Activated naive CD4-positive, alpha-beta T cell treated with anti-CD3 and anti-CD28 coated beads, Interleukin-2, amount 50 U/mL, for 24 hours (primary cell): ENCODE data around the gene SYT7.

Experiments used
- H3K27ac Mint-ChIP-seq: one replicate; pipeline ENCODE4 v1.8.0; 2021; ENCODE audit warnings: mild to moderate bottlenecking, mixed read lengths
- H3K27me3 Mint-ChIP-seq: one replicate; pipeline ENCODE4 v1.8.0; 2021; ENCODE audit warnings: mixed read lengths
- H3K36me3 Mint-ChIP-seq: one replicate; pipeline ENCODE4 v1.8.0; 2021; ENCODE audit warnings: mixed read lengths
- H3K4me1 Mint-ChIP-seq: one replicate; pipeline ENCODE4 v1.8.0; 2021; ENCODE audit warnings: mixed read lengths
- H3K4me3 Mint-ChIP-seq: one replicate; pipeline ENCODE4 v1.8.0; 2021; ENCODE audit warnings: mild to moderate bottlenecking, mixed read lengths
- H3K9me3 Mint-ChIP-seq: one replicate; pipeline ENCODE4 v1.8.0; 2021; ENCODE audit warnings: mixed read lengths

SYT7 gene

GRCh38 chr11:61497876-61498275 is 83.0 kb downstream of the SYT7 start:
- H3K36me3 Mint-ChIP-seq: no peaks in the 10 kb centered on the region
- no peaks in the 10 kb centered on the region for H3K9me3 Mint-ChIP-seq
- H3K27me3 Mint-ChIP-seq: no peaks in the 10 kb centered on the region
- H3K4me1 Mint-ChIP-seq: no peaks in the 10 kb centered on the region
- H3K27ac Mint-ChIP-seq: no peak overlapping the region
- H3K4me3 Mint-ChIP-seq: no peak overlapping the region

GRCh38 chr11:61497473-61497872 is 83.4 kb downstream of the SYT7 start:
- H3K27ac Mint-ChIP-seq: no peak overlapping the region
- H3K4me3 Mint-ChIP-seq: no peak overlapping the region
- no peaks in the 10 kb centered on the region for H3K9me3 Mint-ChIP-seq
- no peaks in the 10 kb centered on the region for H3K27me3 Mint-ChIP-seq
- H3K4me1 Mint-ChIP-seq: no peaks in the 10 kb centered on the region
- no peaks in the 10 kb centered on the region for H3K36me3 Mint-ChIP-seq

GRCh38 chr11:61496602-61497400 is 84.1 kb downstream of the SYT7 start:
- H3K9me3 Mint-ChIP-seq: no peaks in the 10 kb centered on the region
- H3K4me1 Mint-ChIP-seq: no peaks in the 10 kb centered on the region
- no peaks in the 10 kb centered on the region for H3K27me3 Mint-ChIP-seq
- no peaks in the 10 kb centered on the region for H3K36me3 Mint-ChIP-seq
- H3K4me3 Mint-ChIP-seq: no peak overlapping the region
- no peak overlapping the region for H3K27ac Mint-ChIP-seq

GRCh38 chr11:61495801-61496601 is 84.9 kb downstream of the SYT7 start:
- no peak overlapping the region for H3K4me3 Mint-ChIP-seq
- no peaks in the 10 kb centered on the region for H3K4me1 Mint-ChIP-seq
- H3K36me3 Mint-ChIP-seq: no peaks in the 10 kb centered on the region
- no peaks in the 10 kb centered on the region for H3K9me3 Mint-ChIP-seq
- H3K27me3 Mint-ChIP-seq: no peaks in the 10 kb centered on the region
- H3K27ac Mint-ChIP-seq: no peak overlapping the region

GRCh38 chr11:61494381-61494961 is 86.4 kb downstream of the SYT7 start:
- H3K4me3 Mint-ChIP-seq: no peak overlapping the region
- H3K27ac Mint-ChIP-seq: no peak overlapping the region
- H3K36me3 Mint-ChIP-seq: no peaks in the 10 kb centered on the region
- no peaks in the 10 kb centered on the region for H3K4me1 Mint-ChIP-seq
- H3K27me3 Mint-ChIP-seq: no peaks in the 10 kb centered on the region
- no peaks in the 10 kb centered on the region for H3K9me3 Mint-ChIP-seq

GRCh38 chr11:61491736-61492395 is 89.0 kb downstream of the SYT7 start:
- Mint-ChIP-seq H3K9me3 (no peaks in the 10 kb centered on the region), H3K27ac (no peak overlapping the region), H3K4me1 (no peaks in the 10 kb centered on the region), H3K4me3 (no peak overlapping the region), H3K27me3 (no peaks in the 10 kb centered on the region), H3K36me3 (peaks cover 2% of the 10 kb centered on the region)

GRCh38 chr11:61489833-61490721 is 90.8 kb downstream of the SYT7 start:
- Mint-ChIP-seq H3K36me3 (peaks cover 2% of the 10 kb centered on the region), H3K4me3 (no peak overlapping the region), H3K27ac (no peak overlapping the region), H3K27me3 (no peaks in the 10 kb centered on the region), H3K9me3 (no peaks in the 10 kb centered on the region), H3K4me1 (no peaks in the 10 kb centered on the region)

GRCh38 chr11:61488651-61489291 is 92.1 kb downstream of the SYT7 start:
- no peaks in the 10 kb centered on the region for H3K4me1 Mint-ChIP-seq
- no peaks in the 10 kb centered on the region for H3K9me3 Mint-ChIP-seq
- no peak overlapping the region for H3K4me3 Mint-ChIP-seq
- H3K27ac Mint-ChIP-seq: no peak overlapping the region
- H3K36me3 Mint-ChIP-seq: peaks cover 2% of the 10 kb centered on the region
- no peaks in the 10 kb centered on the region for H3K27me3 Mint-ChIP-seq

GRCh38 chr11:61487342-61488025 is 93.4 kb downstream of the SYT7 start:
- H3K27ac Mint-ChIP-seq: no peak overlapping the region
- H3K27me3 Mint-ChIP-seq: peaks cover 2% of the 10 kb centered on the region
- peaks cover 2% of the 10 kb centered on the region for H3K36me3 Mint-ChIP-seq
- H3K9me3 Mint-ChIP-seq: no peaks in the 10 kb centered on the region
- no peak overlapping the region for H3K4me3 Mint-ChIP-seq
- H3K4me1 Mint-ChIP-seq: no peaks in the 10 kb centered on the region

GRCh38 chr11:61486779-61487178 is 94.1 kb downstream of the SYT7 start:
- H3K9me3 Mint-ChIP-seq: no peaks in the 10 kb centered on the region
- H3K4me3 Mint-ChIP-seq: no peak overlapping the region
- no peak overlapping the region for H3K27ac Mint-ChIP-seq
- no peaks in the 10 kb centered on the region for H3K4me1 Mint-ChIP-seq
- H3K36me3 Mint-ChIP-seq: peaks cover 2% of the 10 kb centered on the region
- H3K27me3 Mint-ChIP-seq: peaks cover 2% of the 10 kb centered on the region

GRCh38 chr11:61486011-61486620 is 94.8 kb downstream of the SYT7 start:
- Mint-ChIP-seq H3K36me3 (peaks cover 2% of the 10 kb centered on the region), H3K4me1 (no peaks in the 10 kb centered on the region), H3K27ac (no peak overlapping the region), H3K27me3 (peaks cover 2% of the 10 kb centered on the region), H3K4me3 (no peak overlapping the region), H3K9me3 (no peaks in the 10 kb centered on the region)

GRCh38 chr11:61485080-61485479 is 95.8 kb downstream of the SYT7 start:
- Mint-ChIP-seq H3K27ac (no peak overlapping the region), H3K9me3 (no peaks in the 10 kb centered on the region), H3K4me1 (peaks cover 6% of the 10 kb centered on the region)

GRCh38 chr11:61484541-61484940 is 96.3 kb downstream of the SYT7 start:
- no peaks in the 10 kb centered on the region for H3K9me3 Mint-ChIP-seq
- peaks cover 6% of the 10 kb centered on the region for H3K4me1 Mint-ChIP-seq

More at GRCh38 chr11:61485080-61485479, 95.8 kb downstream of the SYT7 start:
- Mint-ChIP-seq H3K27me3 (peaks cover 2% of the 10 kb centered on the region), H3K36me3 (peaks cover 2% of the 10 kb centered on the region), H3K4me3 (no peak overlapping the region)

GRCh38 chr11:61482513-61482912 is 98.4 kb downstream of the SYT7 start:
- Mint-ChIP-seq H3K4me1 (peaks cover 11% of the 10 kb centered on the region), H3K9me3 (no peaks in the 10 kb centered on the region), H3K27ac (no peak overlapping the region), H3K27me3 (peaks cover 2% of the 10 kb centered on the region), H3K36me3 (peaks cover 2% of the 10 kb centered on the region), H3K4me3 (no peak overlapping the region)

More at GRCh38 chr11:61484541-61484940, 96.3 kb downstream of the SYT7 start:
- Mint-ChIP-seq H3K36me3 (peaks cover 2% of the 10 kb centered on the region), H3K27me3 (peaks cover 2% of the 10 kb centered on the region), H3K27ac (no peak overlapping the region), H3K4me3 (no peak overlapping the region)
